HCT116 (cell line): ENCODE measurements around the gene FRMD4A. TPM values are rescaled to one million over a fixed set of nuclear protein-coding genes. Genes with fewer than 3 reads are reported as not detected.

Source experiments
- ATAC-seq: fragments of 200-7000 bp; cut with Tn5 transposase; 2 replicates; pipeline ENCODE4 v1.9.1; 2020; ENCODE audit warnings: mild to moderate bottlenecking, moderate library complexity
- BruUV-seq: library from RNA; stranded (reverse); fragments of 400-500 nt; replicated peaks from 2 replicates; lab custom pipeline; 2021; lab: Mats Ljungman, UMichigan
- CTCF ChIA-PET: fragments of 300-600 bp; sonication (Branson Sonifier 250); formaldehyde crosslinking; loops from one replicate; lab custom pipeline; 2021; ENCODE audit warnings: antibody characterized with exemption; lab: Charles Lee
- POLR2A ChIA-PET: fragments of 300-600, 350-600 bp; sonication (Branson Sonifier 250); formaldehyde crosslinking; loops from one replicate; lab custom pipeline; 2021; ENCODE audit warnings: antibody characterized with exemption; lab: Charles Lee
- RAD21 ChIA-PET, 2 experiments: fragments of 300-600 bp; sonication (Branson Sonifier 250); formaldehyde crosslinking; loops; one replicate each; lab custom pipeline; 2023; ENCODE audit warnings: low total read pairs in 2 of 2; ENCODE audit not compliant: uncharacterized antibody in 2 of 2, unreplicated experiment in 2 of 2, low non-redundant PET in 1 of 2; lab: Charles Lee
- DNase-seq: peaks from one replicate; pipeline ENCODE4 v3.0.0-alpha.2; 2010; ENCODE audit warnings: low read depth, low spot score
- H2AFZ ChIP-seq: fragments of 200-600 bp; shearing (Covaris generic), sonication (generic); 2 replicates; pipeline ENCODE4 v1.6.1; 2017; ENCODE audit warnings: low read depth, mixed run types, mixed read lengths, antibody characterized with exemption, low read length; ENCODE audit not compliant: poor library complexity, severe bottlenecking
- H3K27ac ChIP-seq: 2 replicates; pipeline ENCODE4 v1.5.1; 2012; ENCODE audit warnings: low read depth, low read length
- H3K27me3 ChIP-seq: fragments of 200-600 bp; sonication (generic); 2 replicates; pipeline ENCODE4 v1.6.1; 2016; ENCODE audit warnings: mixed run types, low read length, mixed read lengths; ENCODE audit not compliant: insufficient read depth
- H3K36me3 ChIP-seq, 2 experiments: fragments of 200-500 bp in 1 of 2; fragments of 200-600 bp in 1 of 2; sonication (Bioruptor generic) in 1 of 2; sonication (generic) in 1 of 2; 2 replicates each; pipeline versions ENCODE4 v1.5.1 to v1.6.1; 2014 to 2016; ENCODE audit warnings: low read length in 2 of 2, inconsistent platforms in 1 of 2, mixed read lengths in 1 of 2, mixed run types in 1 of 2; ENCODE audit not compliant: insufficient read depth in 2 of 2, control insufficient read depth in 1 of 2
- H3K4me1 ChIP-seq, 2 experiments: fragments of 200-600 bp in 1 of 2; sonication (generic) in 1 of 2; 2 replicates each; pipeline versions ENCODE4 v1.5.1 to v1.6.1; 2012 to 2017; ENCODE audit warnings: low read length in 2 of 2, inconsistent platforms in 1 of 2, mild to moderate bottlenecking in 1 of 2, mixed read lengths in 1 of 2, mixed run types in 1 of 2, moderate library complexity in 1 of 2; ENCODE audit not compliant: insufficient read depth in 2 of 2, control insufficient read depth in 1 of 2
- H3K4me2 ChIP-seq: fragments of 200-600 bp; sonication (generic); 2 replicates; pipeline ENCODE4 v1.6.1; 2017; ENCODE audit warnings: mixed run types, low read length, mixed read lengths
- H3K4me3 ChIP-seq, 2 experiments: fragments of 200-600 bp in 1 of 2; sonication (generic) in 1 of 2; replicated peaks in 1 of 2; 2 replicates each; pipeline ENCODE4 v1.5.1; 2011 to 2016; ENCODE audit warnings: low read length in 2 of 2, control low read depth in 1 of 2, low read depth in 1 of 2, mild to moderate bottlenecking in 1 of 2, mixed read lengths in 1 of 2, mixed run types in 1 of 2
- H3K79me2 ChIP-seq: fragments of 200-600 bp; sonication (generic); 2 replicates; pipeline ENCODE4 v1.6.1; 2017; ENCODE audit warnings: mild to moderate bottlenecking, mixed run types, low read length, moderate library complexity, mixed read lengths; ENCODE audit not compliant: insufficient read depth
- H3K9ac ChIP-seq: fragments of 200-600 bp; sonication (generic); 2 replicates; pipeline ENCODE4 v1.6.1; 2016; ENCODE audit warnings: low read length, mixed read lengths
- H3K9me2 ChIP-seq: fragments of 200-600 bp; sonication (generic), shearing (Covaris generic); 2 replicates; pipeline ENCODE4 v1.6.1; 2017; ENCODE audit warnings: mixed run types, mild to moderate bottlenecking, moderate library complexity; ENCODE audit not compliant: insufficient read depth
- H3K9me3 ChIP-seq, 2 experiments: fragments of 200-500 bp in 1 of 2; fragments of 200-600 bp in 1 of 2; sonication (Bioruptor generic) in 1 of 2; sonication (generic) in 1 of 2; 2 replicates each; pipeline ENCODE4 v1.6.1; 2014 to 2017; ENCODE audit warnings: low read length in 2 of 2, mixed read lengths in 2 of 2, inconsistent platforms in 1 of 2, low read depth in 1 of 2, mild to moderate bottlenecking in 1 of 2, mixed run types in 1 of 2, moderate library complexity in 1 of 2; ENCODE audit not compliant: control insufficient read depth in 1 of 2, insufficient read depth in 1 of 2
- H4K20me1 ChIP-seq: fragments of 200-600 bp; sonication (generic), shearing (Covaris generic); 2 replicates; pipeline ENCODE4 v1.6.1; 2017; ENCODE audit warnings: mixed run types, mild to moderate bottlenecking, moderate library complexity; ENCODE audit not compliant: insufficient read depth
- ATF3 ChIP-seq: IDR thresholded peaks from 2 replicates; pipeline ENCODE4 v1.6.1; 2012
- CTCF ChIP-seq, 3 experiments: fragments of 200-600 bp in 1 of 3; sonication (generic) in 1 of 3; IDR thresholded peaks in 2 of 3; conservative IDR thresholded peaks in 1 of 3; 2 replicates each; pipeline ENCODE4 v1.5.1; 2012 to 2017; ENCODE audit warnings: low read depth in 2 of 3, low read length in 2 of 3, antibody characterized with exemption in 1 of 3, borderline replicate concordance in 1 of 3, control low read depth in 1 of 3, mild to moderate bottlenecking in 1 of 3, mixed read lengths in 1 of 3, mixed run types in 1 of 3, moderate library complexity in 1 of 3; ENCODE audit not compliant: insufficient read depth in 1 of 3
- ELF1 ChIP-seq: IDR thresholded peaks from 2 replicates; pipeline ENCODE4 v1.6.1; 2012; ENCODE audit warnings: low read depth, borderline replicate concordance
- EZH2phosphoT487 ChIP-seq: fragments of 200-600 bp; IDR thresholded peaks from 2 replicates; pipeline ENCODE4 v1.6.1; 2018; ENCODE audit warnings: antibody characterized with exemption, borderline replicate concordance
- JUND ChIP-seq: IDR thresholded peaks from 2 replicates; pipeline ENCODE4 v1.6.1; 2012
- RAD21 ChIP-seq: IDR thresholded peaks from 2 replicates; pipeline ENCODE4 v1.6.1; 2012; ENCODE audit warnings: low read depth, mild to moderate bottlenecking
- ZBTB33 ChIP-seq: IDR thresholded peaks from 2 replicates; pipeline ENCODE4 v1.6.1; 2011; ENCODE audit warnings: mild to moderate bottlenecking, low read length, moderate library complexity; ENCODE audit not compliant: insufficient replicate concordance; ENCODE audit errors: extremely low read depth
- ZNF274 ChIP-seq: fragments of 200-500 bp; sonication (Bioruptor generic); IDR thresholded peaks from 2 replicates; pipeline ENCODE4 v1.6.1; 2014; ENCODE audit warnings: mild to moderate bottlenecking, low read depth, low read length, inconsistent platforms
- intact Hi-C: fragments of 100-400 bp; cut with micrococcal nuclease; formaldehyde crosslinking; loops from 2 replicates; pipeline ENCODE4 v1.10.0; 2022
- total RNA-seq: library from RNA; stranded (reverse); gene quantifications from one replicate; pipeline ENCODE4 v1.2.1, GENCODE V29; 2021; ENCODE audit not compliant: unreplicated experiment

FRMD4A gene
- total RNA-seq, 1 experiment from 2014 or later = 0.20 TPM

GRCh38 chr10:13810568-13810967 is 520.2 kb downstream of the FRMD4A start:
- no peak overlapping the region for H2AFZ ChIP-seq
- DNase-seq (no peak), ATAC-seq (no peak)
- H3K27me3 ChIP-seq = no peaks in the 10 kb centered on the region
- no peak overlapping the region for H3K9ac ChIP-seq
- no peaks in the 10 kb centered on the region for H3K9me3 ChIP-seq
- H3K4me1 ChIP-seq = no peaks in the 10 kb centered on the region
- H3K4me3 ChIP-seq = no peak overlapping the region
- CTCF ChIA-PET = no interaction called here
- no TSS peak for BruUV-seq
- H3K79me2 ChIP-seq = no peaks in the 10 kb centered on the region
- TF ChIP-seq CTCF (IDR thresholded peaks at IDR 0.05 in 2 of 3, conservative IDR thresholded peaks at IDR 0.05 in 1 of 3; ENCODE audit: borderline replicate concordance in 1 of 3, insufficient read depth in 1 of 3, low read depth in 2 of 3, low read length in 2 of 3) = no peak
- RAD21 ChIA-PET = no interaction called here
- POLR2A ChIA-PET = no interaction called here
- no peaks in the 10 kb centered on the region for H4K20me1 ChIP-seq
- H3K36me3 ChIP-seq = no peaks in the 10 kb centered on the region
- no peak overlapping the region for H3K27ac ChIP-seq
- no peak overlapping the region for H3K4me2 ChIP-seq
- no peaks in the 10 kb centered on the region for H3K9me2 ChIP-seq
- intact Hi-C loops = no loop called here

GRCh38 chr10:13809427-13809826 is 521.3 kb downstream of the FRMD4A start:
- Histone ChIP-seq H3K4me3 (no peak overlapping the region), H3K27ac (no peak overlapping the region), H4K20me1 (no peaks in the 10 kb centered on the region), H3K9me2 (no peaks in the 10 kb centered on the region), H3K36me3 (no peaks in the 10 kb centered on the region), H3K79me2 (no peaks in the 10 kb centered on the region), H3K9me3 (no peaks in the 10 kb centered on the region), H3K9ac (no peak overlapping the region), H2AFZ (no peak overlapping the region), H3K27me3 (no peaks in the 10 kb centered on the region), H3K4me1 (no peaks in the 10 kb centered on the region), H3K4me2 (no peak overlapping the region)
- ChIA-PET CTCF (no interaction called here), RAD21 (no interaction called here), POLR2A (no interaction called here)
- intact Hi-C loops = no loop called here
- no TSS peak for BruUV-seq
- DNase-seq (no peak), ATAC-seq (no peak)
- no peak for TF ChIP-seq EZH2phosphoT487
- no peak for TF ChIP-seq ATF3
- no peak for TF ChIP-seq ZNF274
- TF ChIP-seq RAD21 = no peak
- TF ChIP-seq ZBTB33 = no peak
- no peak for TF ChIP-seq ELF1
- no peak for TF ChIP-seq JUND
